Smooth muscle cell of the coronary artery (primary cell): ENCODE data around the gene SSX2B. TPM values are rescaled to one million over a fixed set of nuclear protein-coding genes. Genes with fewer than 3 reads are reported as not detected.

Experiments used
- total RNA-seq: library from RNA; depleted of rRNA; stranded (reverse); fragments of >200 nt; gene quantifications from 2 replicates; pipeline ENCODE4 v1.2.3, GENCODE V29; 2014; ENCODE audit warnings: low replicate concordance

The SSX2B gene, protein sequence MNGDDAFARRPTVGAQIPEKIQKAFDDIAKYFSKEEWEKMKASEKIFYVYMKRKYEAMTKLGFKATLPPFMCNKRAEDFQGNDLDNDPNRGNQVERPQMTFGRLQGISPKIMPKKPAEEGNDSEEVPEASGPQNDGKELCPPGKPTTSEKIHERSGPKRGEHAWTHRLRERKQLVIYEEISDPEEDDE
- total RNA-seq: not detected in 2 replicates

DNA sequence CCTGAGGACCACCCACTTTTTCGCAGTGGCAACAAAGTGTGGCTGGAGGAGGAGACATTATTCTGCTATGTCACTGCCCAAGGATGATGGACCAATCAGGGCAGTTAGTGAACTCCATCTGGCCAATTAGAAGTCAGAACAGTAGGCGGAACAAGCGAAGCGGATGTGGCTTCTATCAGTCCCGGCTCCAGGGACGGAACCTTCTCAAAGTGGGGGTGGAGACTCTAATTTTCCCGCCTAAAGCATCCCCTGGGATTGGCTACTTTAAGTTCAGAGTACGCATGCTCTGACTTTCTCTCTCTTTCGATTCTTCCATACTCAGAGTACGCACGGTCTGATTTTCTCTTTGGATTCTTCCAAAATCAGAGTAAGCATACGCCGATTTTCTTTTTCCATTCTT, at the start of gene SSX2B:
TSS of gene SSX2B (plus strand) at position 301 of the 400 bp plus-strand sequence. CDS start 1,429 bp downstream, outside the sequence.

GRCh38 chrX:52707078-52707477, 44.0 kb upstream of the SSX2B start, which contains the start of gene SSX2:
Gene SSX2, minus strand, starts transcription at chrX:52707178. Its CDS starts 1,429 bp downstream, at chrX:52705749.

DNA sequence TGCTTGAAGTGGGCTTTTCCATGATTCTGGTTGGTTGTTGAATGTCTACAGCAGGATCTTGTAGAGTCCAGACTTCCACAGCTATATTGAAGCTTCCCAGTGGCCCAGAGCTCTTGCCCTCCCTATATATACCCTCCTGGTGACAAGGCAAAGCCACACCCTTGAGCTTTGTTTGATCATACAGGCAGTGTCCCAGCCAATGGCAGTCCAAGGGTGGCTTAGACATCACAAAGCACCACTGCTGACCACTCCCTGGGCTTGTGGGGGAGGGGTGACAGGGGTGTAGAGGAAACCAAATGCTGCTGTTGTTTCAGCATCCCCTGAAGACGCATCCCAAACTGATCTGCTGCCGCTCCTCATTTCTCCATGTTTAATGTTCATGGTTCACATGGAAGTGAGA, 46.3 kb downstream of the SSX2B start, which contains the start of gene SPANXN5:
TSS of gene SPANXN5 (minus strand) at position 101 of the 400 bp plus-strand sequence. CDS start at position 22, 79 bp downstream.

Other genes starting within 250 kb of the SSX2B start
- gene XAGE1B, start 234.2 kb upstream of the SSX2B start, total RNA-seq: not detected in 2 replicates
- not detected in 2 replicates for gene SSX7, start 96.4 kb upstream of the SSX2B start, total RNA-seq
- not detected in 2 replicates for gene SSX2, start 44.1 kb upstream of the SSX2B start, total RNA-seq
- not detected in 2 replicates for gene SPANXN5, start 46.2 kb downstream of the SSX2B start, total RNA-seq
- gene XAGE5, start 60.0 kb downstream of the SSX2B start, total RNA-seq: not detected in 2 replicates
- not detected in 2 replicates for gene XAGE3, start 116.8 kb downstream of the SSX2B start, total RNA-seq
- gene FAM156B, start 146.1 kb downstream of the SSX2B start, total RNA-seq: 8.3 and 10.1 TPM in 2 replicates
- 14.4 and 25.2 TPM in 2 replicates for gene FAM156A, start 207.3 kb downstream of the SSX2B start, total RNA-seq